VCaP (cell line): Measurements from ENCODE around the gene PITX2.

Experiments
- H3K27ac ChIP-seq: fragments of 450-650 bp; 2 replicates; pipeline ENCODE4 v1.5.1; 2017
- TF ChIP-seq, protein P1 (sequence below): fragments of 450-650 bp; conservative IDR thresholded peaks from 2 replicates; pipeline ENCODE4 v1.5.1; 2017; ENCODE audit warnings: mild to moderate bottlenecking, moderate library complexity

The PITX2 gene

GRCh38 chr4:110622841-110623717, at the start of gene PITX2:
Gene PITX2, minus strand, starts transcription at chr4:110623077. Its CDS starts 617 bp downstream, at chr4:110622460.
- no peak within 1 kb of the TSS for H3K27ac ChIP-seq
- TF ChIP-seq, protein P1, sequence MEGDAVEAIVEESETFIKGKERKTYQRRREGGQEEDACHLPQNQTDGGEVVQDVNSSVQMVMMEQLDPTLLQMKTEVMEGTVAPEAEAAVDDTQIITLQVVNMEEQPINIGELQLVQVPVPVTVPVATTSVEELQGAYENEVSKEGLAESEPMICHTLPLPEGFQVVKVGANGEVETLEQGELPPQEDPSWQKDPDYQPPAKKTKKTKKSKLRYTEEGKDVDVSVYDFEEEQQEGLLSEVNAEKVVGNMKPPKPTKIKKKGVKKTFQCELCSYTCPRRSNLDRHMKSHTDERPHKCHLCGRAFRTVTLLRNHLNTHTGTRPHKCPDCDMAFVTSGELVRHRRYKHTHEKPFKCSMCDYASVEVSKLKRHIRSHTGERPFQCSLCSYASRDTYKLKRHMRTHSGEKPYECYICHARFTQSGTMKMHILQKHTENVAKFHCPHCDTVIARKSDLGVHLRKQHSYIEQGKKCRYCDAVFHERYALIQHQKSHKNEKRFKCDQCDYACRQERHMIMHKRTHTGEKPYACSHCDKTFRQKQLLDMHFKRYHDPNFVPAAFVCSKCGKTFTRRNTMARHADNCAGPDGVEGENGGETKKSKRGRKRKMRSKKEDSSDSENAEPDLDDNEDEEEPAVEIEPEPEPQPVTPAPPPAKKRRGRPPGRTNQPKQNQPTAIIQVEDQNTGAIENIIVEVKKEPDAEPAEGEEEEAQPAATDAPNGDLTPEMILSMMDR: no peak

GRCh38 chr4:110671679-110672078, 48.8 kb upstream of the PITX2 start:
- no peak overlapping the region for H3K27ac ChIP-seq
- TF ChIP-seq, protein P1: no peak

GRCh38 chr4:110669663-110670062, 46.8 kb upstream of the PITX2 start:
- TF ChIP-seq, protein P1: no peak
- H3K27ac ChIP-seq: no peak overlapping the region

DNA sequence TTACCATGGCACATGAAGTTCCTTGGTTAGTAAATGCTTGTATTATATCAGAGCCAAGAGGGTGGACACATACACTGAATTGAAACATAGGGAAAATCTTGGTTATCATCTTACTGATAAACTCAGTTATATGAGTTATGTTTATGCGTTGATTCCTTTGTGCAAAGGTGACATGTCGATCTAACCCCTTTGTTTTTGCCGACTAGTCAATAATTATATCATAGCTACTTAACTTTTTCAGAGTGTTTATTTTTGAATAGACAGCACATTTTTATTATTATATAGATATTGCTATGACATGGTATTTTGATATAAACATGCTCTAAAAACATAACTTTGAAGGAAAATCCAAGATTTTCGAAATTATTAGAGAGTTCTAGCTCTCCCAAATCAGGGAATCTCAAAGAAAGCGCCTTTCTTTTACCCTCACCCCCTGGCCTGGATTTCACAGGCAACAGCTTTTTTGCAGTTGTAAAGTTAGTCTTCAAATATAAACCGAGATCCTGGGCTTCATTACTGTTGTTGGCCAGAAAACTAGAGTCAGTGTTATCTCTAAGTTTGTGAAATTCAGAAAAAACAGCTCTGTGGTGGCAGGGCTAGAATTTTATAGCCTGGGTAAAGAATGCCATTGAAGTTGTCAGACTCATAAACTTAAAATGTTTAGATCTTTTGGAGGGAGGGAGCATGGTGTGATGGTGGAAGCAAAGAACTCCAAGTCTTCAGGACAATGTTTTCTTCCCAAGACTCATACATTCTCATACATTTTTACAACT, 45.8 kb upstream of the PITX2 start:
- no peak overlapping the region for H3K27ac ChIP-seq
- TF ChIP-seq, protein P1: no peak

DNA sequence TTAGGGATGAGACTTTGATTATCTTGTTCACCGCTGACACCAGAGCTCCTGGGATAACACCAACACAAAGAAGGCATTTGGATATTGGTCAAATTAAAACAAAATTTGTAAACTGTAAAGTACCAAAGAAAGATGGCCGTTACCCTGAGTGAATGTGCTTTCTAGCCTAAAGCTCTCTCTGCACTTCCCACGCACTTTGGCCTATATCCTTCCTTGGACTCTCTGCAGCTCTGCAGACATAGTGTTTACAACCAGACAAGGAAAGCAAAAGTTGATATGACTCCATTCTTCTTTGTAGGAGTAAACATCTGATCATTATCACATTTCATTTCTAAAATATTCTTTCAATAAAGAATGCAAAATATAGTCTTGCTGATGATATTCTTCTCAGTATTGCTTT, 44.8 kb upstream of the PITX2 start:
- TF ChIP-seq, protein P1: no peak
- no peak overlapping the region for H3K27ac ChIP-seq

DNA sequence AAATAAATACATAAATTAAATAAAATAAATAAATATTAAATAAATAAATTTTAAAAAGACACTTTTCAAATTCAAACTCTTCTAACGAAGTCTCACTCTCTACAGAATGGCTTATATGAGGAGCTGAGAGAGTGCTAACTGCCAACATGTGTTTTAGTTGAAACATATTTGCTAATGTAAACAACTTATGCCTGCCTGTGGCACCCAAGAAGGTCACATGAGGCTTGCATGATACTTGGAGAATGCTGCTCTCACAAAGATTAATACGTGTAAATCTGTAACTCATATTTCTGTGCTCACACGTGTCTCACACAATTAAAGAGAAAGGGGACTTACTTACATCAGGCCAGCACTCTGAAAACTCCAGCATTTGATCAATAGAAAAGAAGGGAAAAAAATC, 43.2 kb upstream of the PITX2 start:
- no peak overlapping the region for H3K27ac ChIP-seq
- TF ChIP-seq, protein P1: no peak

DNA sequence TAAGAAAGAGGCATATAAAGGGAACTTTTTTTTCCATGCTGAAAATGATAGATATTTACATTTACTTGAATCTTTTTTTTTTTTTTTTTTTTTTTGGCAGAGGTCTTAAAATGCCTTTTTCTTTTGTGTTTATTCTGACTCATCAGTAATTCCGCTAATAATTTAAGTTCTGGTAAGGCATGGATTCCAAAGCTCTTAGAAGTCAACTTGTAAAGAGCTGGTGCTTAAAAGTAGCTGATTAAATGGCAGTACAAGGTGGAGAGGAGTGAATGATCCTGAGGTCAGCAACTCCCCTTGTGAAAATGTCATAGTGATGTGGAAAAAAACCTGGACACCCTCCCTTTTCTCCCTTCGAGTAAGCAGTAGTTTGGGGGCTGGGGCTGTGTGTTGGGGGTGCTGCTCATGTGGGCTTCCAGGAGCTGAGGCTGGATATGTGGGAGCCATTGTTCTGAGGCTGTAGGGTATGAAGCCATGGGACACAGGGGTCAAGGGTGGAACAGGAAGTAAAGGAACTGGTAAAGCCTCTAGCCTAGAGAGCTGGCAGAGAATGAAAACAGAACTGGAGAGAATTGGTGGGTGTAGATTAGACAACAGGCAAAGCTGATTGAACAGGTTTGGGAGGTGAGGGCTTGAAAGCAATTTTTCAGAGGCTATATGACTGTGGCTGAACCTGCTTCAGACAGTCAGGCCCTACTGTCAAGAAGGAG, 41.0 kb upstream of the PITX2 start:
- H3K27ac ChIP-seq: no peak overlapping the region
- TF ChIP-seq, protein P1: no peak
